GM23338 (cell line): ENCODE results near the gene CCDC12. TPM values are rescaled to one million over a fixed set of nuclear protein-coding genes. Genes with fewer than 3 reads are reported as not detected.

ENCODE experiments used
- ATAC-seq: fragments of 200-7000 bp; cut with Tn5 transposase; 3 replicates; pipeline ENCODE4 v1.9.1; 2020
- DNase-seq: peaks from one replicate; pipeline ENCODE4 v3.0.0-alpha.2; 2015; ENCODE audit warnings: low spot score
- H2AFZ ChIP-seq: fragments of 200-600 bp; sonication (generic); 2 replicates; pipeline ENCODE4 v1.8.0; 2016; ENCODE audit warnings: antibody characterized with exemption, mild to moderate bottlenecking, moderate library complexity
- H3F3A ChIP-seq: fragments of 200-600 bp; sonication (generic); replicated peaks from 2 replicates; pipeline ENCODE4 v1.8.0; 2017; ENCODE audit warnings: antibody characterized with exemption, mixed run types, low read depth
- H3K27ac ChIP-seq: fragments of 200-600 bp; sonication (generic); 2 replicates; pipeline ENCODE4 v1.6.1; 2016; ENCODE audit warnings: low read depth
- H3K27me3 ChIP-seq: fragments of 200-600 bp; sonication (generic); 2 replicates; pipeline ENCODE4 v1.8.0; 2016; ENCODE audit warnings: mild to moderate bottlenecking, mixed run types, moderate library complexity; ENCODE audit not compliant: insufficient read depth
- H3K36me3 ChIP-seq: fragments of 200-600 bp; sonication (generic); 2 replicates; pipeline ENCODE4 v1.8.0; 2016; ENCODE audit warnings: mild to moderate bottlenecking; ENCODE audit not compliant: insufficient read depth
- H3K4me1 ChIP-seq: fragments of 200-600 bp; sonication (generic); 2 replicates; pipeline ENCODE4 v1.8.0; 2016; ENCODE audit warnings: mild to moderate bottlenecking, moderate library complexity; ENCODE audit not compliant: insufficient read depth
- H3K4me2 ChIP-seq: fragments of 200-600 bp; sonication (generic); 2 replicates; pipeline ENCODE4 v1.7.1; 2017; ENCODE audit warnings: mixed run types
- H3K4me3 ChIP-seq: fragments of 200-600 bp; sonication (generic); 2 replicates; pipeline ENCODE4 v1.6.1; 2016; ENCODE audit warnings: mixed run types
- H3K79me2 ChIP-seq: fragments of 200-600 bp; sonication (generic); replicated peaks from 2 replicates; pipeline ENCODE4 v1.8.0; 2017; ENCODE audit warnings: mild to moderate bottlenecking; ENCODE audit not compliant: insufficient read depth
- H3K9me2 ChIP-seq: fragments of 200-600 bp; sonication (generic); 2 replicates; pipeline ENCODE4 v1.8.0; 2017; ENCODE audit not compliant: insufficient read depth
- H4K20me1 ChIP-seq: fragments of 200-600 bp; sonication (generic); replicated peaks from 2 replicates; pipeline ENCODE4 v1.8.0; 2017; ENCODE audit warnings: mild to moderate bottlenecking; ENCODE audit not compliant: insufficient read depth
- H3K27ac Mint-ChIP-seq: 2 replicates; pipeline ENCODE4 v1.8.0; 2020; ENCODE audit warnings: inconsistent platforms, mild to moderate bottlenecking, moderate library complexity, mixed read lengths
- H3K27me3 Mint-ChIP-seq: 3 replicates; pipeline ENCODE4 v1.8.0; 2022; ENCODE audit warnings: low read depth, mild to moderate bottlenecking, moderate library complexity, mixed read lengths, inconsistent platforms; ENCODE audit not compliant: insufficient read depth, poor library complexity
- H3K36me3 Mint-ChIP-seq: 3 replicates; pipeline ENCODE4 v1.8.0; 2021; ENCODE audit warnings: low read depth, mild to moderate bottlenecking, inconsistent platforms, moderate library complexity, mixed read lengths
- H3K4me1 Mint-ChIP-seq: 3 replicates; pipeline ENCODE4 v1.8.0; 2020; ENCODE audit warnings: mild to moderate bottlenecking, inconsistent platforms, mixed read lengths
- H3K4me3 Mint-ChIP-seq: 3 replicates; pipeline ENCODE4 v1.8.0; 2021; ENCODE audit warnings: moderate library complexity, mild to moderate bottlenecking, inconsistent platforms, mixed read lengths
- H3K9me3 Mint-ChIP-seq: 3 replicates; pipeline ENCODE4 v1.8.0; 2020; ENCODE audit warnings: moderate library complexity, mild to moderate bottlenecking, inconsistent platforms, mixed read lengths
- CREB1 ChIP-seq: fragments of 250-450 bp; sonication (Bioruptor Pico); IDR thresholded peaks from 2 replicates; pipeline ENCODE4 v1.5.0; 2020; ENCODE audit warnings: low read depth, mild to moderate bottlenecking, moderate library complexity
- EZH2 ChIP-seq: fragments of 200-600 bp; sonication (generic); IDR thresholded peaks from one replicate; pipeline ENCODE4 v1.8.0; 2017; ENCODE audit warnings: antibody characterized with exemption, mild to moderate bottlenecking, low read depth; ENCODE audit not compliant: unreplicated experiment
- EZH2phosphoT487 ChIP-seq: fragments of 200-600 bp; sonication (generic); IDR thresholded peaks from one replicate; pipeline ENCODE4 v1.8.1; 2018; ENCODE audit warnings: antibody characterized with exemption; ENCODE audit not compliant: unreplicated experiment
- JUNB ChIP-seq: IDR thresholded peaks from one replicate; pipeline ENCODE4 v1.6.1; 2016; ENCODE audit warnings: antibody characterized with exemption; ENCODE audit not compliant: unreplicated experiment
- NANOG ChIP-seq: IDR thresholded peaks from 2 replicates; pipeline ENCODE4 v1.6.1; 2016; ENCODE audit warnings: antibody characterized with exemption, borderline replicate concordance
- POLR2AphosphoS5 ChIP-seq: IDR thresholded peaks from 2 replicates; pipeline ENCODE4 v1.6.1; 2016; ENCODE audit warnings: antibody characterized with exemption, low read depth
- STAT1 ChIP-seq: IDR thresholded peaks from one replicate; pipeline ENCODE4 v1.6.1; 2016; ENCODE audit warnings: antibody characterized with exemption; ENCODE audit not compliant: unreplicated experiment
- ZNF114 ChIP-seq: fragments of 250-450 bp; sonication (Bioruptor Pico); IDR thresholded peaks from 2 replicates; pipeline ENCODE4 v1.5.0; 2020; ENCODE audit warnings: mild to moderate bottlenecking, moderate library complexity
- ZNF331 ChIP-seq: fragments of 250-450 bp; sonication (Bioruptor Pico); IDR thresholded peaks from 2 replicates; pipeline ENCODE4 v1.5.0; 2020; ENCODE audit warnings: low read depth, mild to moderate bottlenecking, moderate library complexity
- polyA plus RNA-seq: library from polyadenylated mRNA; unstranded; fragments of >200 nt; fragmentation: Nextera tagmentation; extraction: Ambion mirVana; gene quantifications from 2 replicates; pipeline ENCODE4 v1.2.1, GENCODE V29; 2016
- total RNA-seq: library from RNA; depleted of rRNA; stranded (reverse); fragments of >200 nt; shearing (Covaris generic); gene quantifications from 2 replicates; pipeline ENCODE4 v1.2.3, GENCODE V29; 2014
- TF ChIP-seq, protein P1 (sequence below), 2 experiments: fragments of 200-600 bp in 1 of 2; sonication (generic) in 1 of 2; conservative IDR thresholded peaks; 2 replicates each; pipeline versions ENCODE4 v1.5.1 to v1.6.1; 2016 to 2017; ENCODE audit warnings: antibody characterized with exemption in 2 of 2, low read depth in 2 of 2, mild to moderate bottlenecking in 2 of 2, moderate library complexity in 1 of 2
- TF ChIP-seq, protein P2 (sequence below): IDR thresholded peaks from one replicate; pipeline ENCODE4 v1.6.1; 2018; ENCODE audit warnings: antibody characterized with exemption; ENCODE audit not compliant: unreplicated experiment
- TF ChIP-seq, protein P3 (sequence below): fragments of 250-450 bp; sonication (Bioruptor Pico); IDR thresholded peaks from 2 replicates; pipeline ENCODE4 v1.5.0; 2020; ENCODE audit warnings: mild to moderate bottlenecking, moderate library complexity
- TF ChIP-seq, protein P4 (sequence below): IDR thresholded peaks from 2 replicates; pipeline ENCODE4 v1.6.1; 2016; ENCODE audit warnings: antibody characterized with exemption

CCDC12 gene
- total and polyA plus RNA-seq, 2 experiments from 2014 or later, result 42.9 to 133 TPM

DNA sequence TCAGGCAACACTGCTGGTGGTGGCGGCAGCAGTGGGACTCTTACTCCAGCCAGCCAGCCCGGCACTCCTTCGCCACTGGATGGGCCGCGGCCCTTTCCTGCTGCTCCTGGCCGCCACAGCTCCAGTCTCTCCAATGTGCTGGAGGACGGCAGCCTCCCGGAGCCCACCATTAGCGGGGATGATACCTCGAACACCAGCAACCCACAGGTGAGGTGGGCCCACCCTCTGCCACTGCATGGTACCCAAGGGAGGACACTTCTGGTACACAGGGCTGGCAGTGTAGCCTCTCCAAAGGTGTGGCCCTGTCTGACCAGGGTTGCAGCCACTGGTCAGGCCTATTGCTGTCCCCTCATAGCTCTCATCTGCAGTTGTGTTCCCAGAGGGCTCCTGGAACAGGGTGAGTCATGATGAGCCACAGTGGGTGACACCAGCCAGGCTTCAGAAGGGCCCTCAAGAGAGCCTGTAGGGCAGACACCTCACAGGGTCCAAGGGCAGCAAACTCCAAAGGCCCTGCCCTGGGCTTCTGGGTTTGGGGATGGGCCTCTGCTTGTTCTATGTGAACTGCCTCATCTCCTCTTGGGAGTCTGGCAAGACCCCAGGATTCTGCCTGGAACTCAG is 23.8 kb upstream of the CCDC12 start:
- Histone ChIP-seq H3K9me2 (no peaks in the 10 kb centered on the region), H3K27ac (no peak overlapping the region), H2AFZ (no peak overlapping the region), H3K4me1 (no peaks in the 10 kb centered on the region), H3K27me3 (no peaks in the 10 kb centered on the region), H4K20me1 (no peaks in the 10 kb centered on the region; the same call in 1 of the 2 replicates), H3F3A (no peaks in the 10 kb centered on the region), H3K36me3 (no peaks in the 10 kb centered on the region; the same call in 1 of the 2 replicates), H3K79me2 (no peaks in the 10 kb centered on the region), H3K4me2 (no peak overlapping the region), H3K4me3 (no peak overlapping the region)
- Mint-ChIP-seq H3K9me3 (no peaks in the 10 kb centered on the region), H3K4me1 (peaks cover 2% of the 10 kb centered on the region; the same call in 2 of the 3 replicates), H3K36me3 (peaks cover 13% of the 10 kb centered on the region), H3K27ac (no peak overlapping the region), H3K27me3 (peaks cover 17% of the 10 kb centered on the region), H3K4me3 (no peak overlapping the region)
- DNase-seq (no peak), ATAC-seq (no peak)
- TF ChIP-seq, protein P1, sequence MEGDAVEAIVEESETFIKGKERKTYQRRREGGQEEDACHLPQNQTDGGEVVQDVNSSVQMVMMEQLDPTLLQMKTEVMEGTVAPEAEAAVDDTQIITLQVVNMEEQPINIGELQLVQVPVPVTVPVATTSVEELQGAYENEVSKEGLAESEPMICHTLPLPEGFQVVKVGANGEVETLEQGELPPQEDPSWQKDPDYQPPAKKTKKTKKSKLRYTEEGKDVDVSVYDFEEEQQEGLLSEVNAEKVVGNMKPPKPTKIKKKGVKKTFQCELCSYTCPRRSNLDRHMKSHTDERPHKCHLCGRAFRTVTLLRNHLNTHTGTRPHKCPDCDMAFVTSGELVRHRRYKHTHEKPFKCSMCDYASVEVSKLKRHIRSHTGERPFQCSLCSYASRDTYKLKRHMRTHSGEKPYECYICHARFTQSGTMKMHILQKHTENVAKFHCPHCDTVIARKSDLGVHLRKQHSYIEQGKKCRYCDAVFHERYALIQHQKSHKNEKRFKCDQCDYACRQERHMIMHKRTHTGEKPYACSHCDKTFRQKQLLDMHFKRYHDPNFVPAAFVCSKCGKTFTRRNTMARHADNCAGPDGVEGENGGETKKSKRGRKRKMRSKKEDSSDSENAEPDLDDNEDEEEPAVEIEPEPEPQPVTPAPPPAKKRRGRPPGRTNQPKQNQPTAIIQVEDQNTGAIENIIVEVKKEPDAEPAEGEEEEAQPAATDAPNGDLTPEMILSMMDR (conservative IDR thresholded peaks at IDR 0.05; ENCODE audit: low read depth in 2 of 2), result no peak
- TF ChIP-seq, protein P2, sequence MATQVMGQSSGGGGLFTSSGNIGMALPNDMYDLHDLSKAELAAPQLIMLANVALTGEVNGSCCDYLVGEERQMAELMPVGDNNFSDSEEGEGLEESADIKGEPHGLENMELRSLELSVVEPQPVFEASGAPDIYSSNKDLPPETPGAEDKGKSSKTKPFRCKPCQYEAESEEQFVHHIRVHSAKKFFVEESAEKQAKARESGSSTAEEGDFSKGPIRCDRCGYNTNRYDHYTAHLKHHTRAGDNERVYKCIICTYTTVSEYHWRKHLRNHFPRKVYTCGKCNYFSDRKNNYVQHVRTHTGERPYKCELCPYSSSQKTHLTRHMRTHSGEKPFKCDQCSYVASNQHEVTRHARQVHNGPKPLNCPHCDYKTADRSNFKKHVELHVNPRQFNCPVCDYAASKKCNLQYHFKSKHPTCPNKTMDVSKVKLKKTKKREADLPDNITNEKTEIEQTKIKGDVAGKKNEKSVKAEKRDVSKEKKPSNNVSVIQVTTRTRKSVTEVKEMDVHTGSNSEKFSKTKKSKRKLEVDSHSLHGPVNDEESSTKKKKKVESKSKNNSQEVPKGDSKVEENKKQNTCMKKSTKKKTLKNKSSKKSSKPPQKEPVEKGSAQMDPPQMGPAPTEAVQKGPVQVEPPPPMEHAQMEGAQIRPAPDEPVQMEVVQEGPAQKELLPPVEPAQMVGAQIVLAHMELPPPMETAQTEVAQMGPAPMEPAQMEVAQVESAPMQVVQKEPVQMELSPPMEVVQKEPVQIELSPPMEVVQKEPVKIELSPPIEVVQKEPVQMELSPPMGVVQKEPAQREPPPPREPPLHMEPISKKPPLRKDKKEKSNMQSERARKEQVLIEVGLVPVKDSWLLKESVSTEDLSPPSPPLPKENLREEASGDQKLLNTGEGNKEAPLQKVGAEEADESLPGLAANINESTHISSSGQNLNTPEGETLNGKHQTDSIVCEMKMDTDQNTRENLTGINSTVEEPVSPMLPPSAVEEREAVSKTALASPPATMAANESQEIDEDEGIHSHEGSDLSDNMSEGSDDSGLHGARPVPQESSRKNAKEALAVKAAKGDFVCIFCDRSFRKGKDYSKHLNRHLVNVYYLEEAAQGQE, result no peak
- TF ChIP-seq NANOG (no peak), ZNF114 (CRISPR knock-in tag) (no peak), POLR2AphosphoS5 (no peak), CREB1 (CRISPR knock-in tag) (no peak), JUNB (no peak), STAT1 (no peak), EZH2 (no peak), ZNF331 (CRISPR knock-in tag) (no peak), EZH2phosphoT487 (no peak)
- TF ChIP-seq, protein P3, sequence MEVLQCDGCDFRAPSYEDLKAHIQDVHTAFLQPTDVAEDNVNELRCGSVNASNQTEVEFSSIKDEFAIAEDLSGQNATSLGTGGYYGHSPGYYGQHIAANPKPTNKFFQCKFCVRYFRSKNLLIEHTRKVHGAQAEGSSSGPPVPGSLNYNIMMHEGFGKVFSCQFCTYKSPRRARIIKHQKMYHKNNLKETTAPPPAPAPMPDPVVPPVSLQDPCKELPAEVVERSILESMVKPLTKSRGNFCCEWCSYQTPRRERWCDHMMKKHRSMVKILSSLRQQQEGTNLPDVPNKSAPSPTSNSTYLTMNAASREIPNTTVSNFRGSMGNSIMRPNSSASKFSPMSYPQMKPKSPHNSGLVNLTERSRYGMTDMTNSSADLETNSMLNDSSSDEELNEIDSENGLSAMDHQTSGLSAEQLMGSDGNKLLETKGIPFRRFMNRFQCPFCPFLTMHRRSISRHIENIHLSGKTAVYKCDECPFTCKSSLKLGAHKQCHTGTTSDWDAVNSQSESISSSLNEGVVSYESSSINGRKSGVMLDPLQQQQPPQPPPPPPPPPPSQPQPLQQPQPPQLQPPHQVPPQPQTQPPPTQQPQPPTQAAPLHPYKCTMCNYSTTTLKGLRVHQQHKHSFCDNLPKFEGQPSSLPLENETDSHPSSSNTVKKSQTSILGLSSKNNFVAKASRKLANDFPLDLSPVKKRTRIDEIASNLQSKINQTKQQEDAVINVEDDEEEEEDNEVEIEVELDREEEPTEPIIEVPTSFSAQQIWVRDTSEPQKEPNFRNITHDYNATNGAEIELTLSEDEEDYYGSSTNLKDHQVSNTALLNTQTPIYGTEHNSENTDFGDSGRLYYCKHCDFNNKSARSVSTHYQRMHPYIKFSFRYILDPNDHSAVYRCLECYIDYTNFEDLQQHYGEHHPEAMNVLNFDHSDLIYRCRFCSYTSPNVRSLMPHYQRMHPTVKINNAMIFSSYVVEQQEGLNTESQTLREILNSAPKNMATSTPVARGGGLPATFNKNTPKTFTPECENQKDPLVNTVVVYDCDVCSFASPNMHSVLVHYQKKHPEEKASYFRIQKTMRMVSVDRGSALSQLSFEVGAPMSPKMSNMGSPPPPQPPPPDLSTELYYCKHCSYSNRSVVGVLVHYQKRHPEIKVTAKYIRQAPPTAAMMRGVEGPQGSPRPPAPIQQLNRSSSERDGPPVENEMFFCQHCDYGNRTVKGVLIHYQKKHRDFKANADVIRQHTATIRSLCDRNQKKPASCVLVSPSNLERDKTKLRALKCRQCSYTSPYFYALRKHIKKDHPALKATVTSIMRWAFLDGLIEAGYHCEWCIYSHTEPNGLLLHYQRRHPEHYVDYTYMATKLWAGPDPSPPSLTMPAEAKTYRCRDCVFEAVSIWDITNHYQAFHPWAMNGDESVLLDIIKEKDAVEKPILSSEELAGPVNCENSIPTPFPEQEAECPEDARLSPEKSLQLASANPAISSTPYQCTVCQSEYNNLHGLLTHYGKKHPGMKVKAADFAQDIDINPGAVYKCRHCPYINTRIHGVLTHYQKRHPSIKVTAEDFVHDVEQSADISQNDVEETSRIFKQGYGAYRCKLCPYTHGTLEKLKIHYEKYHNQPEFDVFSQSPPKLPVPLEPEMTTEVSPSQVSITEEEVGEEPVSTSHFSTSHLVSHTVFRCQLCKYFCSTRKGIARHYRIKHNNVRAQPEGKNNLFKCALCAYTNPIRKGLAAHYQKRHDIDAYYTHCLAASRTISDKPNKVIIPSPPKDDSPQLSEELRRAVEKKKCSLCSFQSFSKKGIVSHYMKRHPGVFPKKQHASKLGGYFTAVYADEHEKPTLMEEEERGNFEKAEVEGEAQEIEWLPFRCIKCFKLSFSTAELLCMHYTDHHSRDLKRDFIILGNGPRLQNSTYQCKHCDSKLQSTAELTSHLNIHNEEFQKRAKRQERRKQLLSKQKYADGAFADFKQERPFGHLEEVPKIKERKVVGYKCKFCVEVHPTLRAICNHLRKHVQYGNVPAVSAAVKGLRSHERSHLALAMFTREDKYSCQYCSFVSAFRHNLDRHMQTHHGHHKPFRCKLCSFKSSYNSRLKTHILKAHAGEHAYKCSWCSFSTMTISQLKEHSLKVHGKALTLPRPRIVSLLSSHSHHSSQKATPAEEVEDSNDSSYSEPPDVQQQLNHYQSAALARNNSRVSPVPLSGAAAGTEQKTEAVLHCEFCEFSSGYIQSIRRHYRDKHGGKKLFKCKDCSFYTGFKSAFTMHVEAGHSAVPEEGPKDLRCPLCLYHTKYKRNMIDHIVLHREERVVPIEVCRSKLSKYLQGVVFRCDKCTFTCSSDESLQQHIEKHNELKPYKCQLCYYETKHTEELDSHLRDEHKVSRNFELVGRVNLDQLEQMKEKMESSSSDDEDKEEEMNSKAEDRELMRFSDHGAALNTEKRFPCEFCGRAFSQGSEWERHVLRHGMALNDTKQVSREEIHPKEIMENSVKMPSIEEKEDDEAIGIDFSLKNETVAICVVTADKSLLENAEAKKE (CRISPR knock-in tag), result no peak
- TF ChIP-seq, protein P4, sequence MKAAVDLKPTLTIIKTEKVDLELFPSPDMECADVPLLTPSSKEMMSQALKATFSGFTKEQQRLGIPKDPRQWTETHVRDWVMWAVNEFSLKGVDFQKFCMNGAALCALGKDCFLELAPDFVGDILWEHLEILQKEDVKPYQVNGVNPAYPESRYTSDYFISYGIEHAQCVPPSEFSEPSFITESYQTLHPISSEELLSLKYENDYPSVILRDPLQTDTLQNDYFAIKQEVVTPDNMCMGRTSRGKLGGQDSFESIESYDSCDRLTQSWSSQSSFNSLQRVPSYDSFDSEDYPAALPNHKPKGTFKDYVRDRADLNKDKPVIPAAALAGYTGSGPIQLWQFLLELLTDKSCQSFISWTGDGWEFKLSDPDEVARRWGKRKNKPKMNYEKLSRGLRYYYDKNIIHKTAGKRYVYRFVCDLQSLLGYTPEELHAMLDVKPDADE, result no peak
